Mesodermal cell (in vitro differentiated cells): ENCODE data around the gene CNOT4.

Experiments used
- H3K27ac ChIP-seq: 2 replicates; pipeline ENCODE4 v1.7.0; 2013; ENCODE audit warnings: mild to moderate bottlenecking, low read depth, low read length, moderate library complexity; ENCODE audit not compliant: severe bottlenecking
- H3K36me3 ChIP-seq: 2 replicates; pipeline ENCODE4 v1.7.1; 2013; ENCODE audit warnings: mild to moderate bottlenecking, low read length, moderate library complexity; ENCODE audit not compliant: control insufficient read depth, insufficient read depth
- H3K4me1 ChIP-seq: one replicate; pipeline ENCODE4 v1.7.1; 2013; ENCODE audit warnings: mild to moderate bottlenecking, low read length; ENCODE audit not compliant: insufficient read depth, control insufficient read depth, poor library complexity, severe bottlenecking
- H3K4me3 ChIP-seq: 2 replicates; pipeline ENCODE4 v1.7.0; 2013; ENCODE audit warnings: low read length, control low read depth, mild to moderate bottlenecking; ENCODE audit not compliant: insufficient read depth, poor library complexity, severe bottlenecking; ENCODE audit errors: extremely low read depth
- H3K9me3 ChIP-seq: 2 replicates; pipeline ENCODE4 v1.7.1; 2013; ENCODE audit warnings: mild to moderate bottlenecking, low read length, moderate library complexity; ENCODE audit not compliant: control insufficient read depth
- WGBS, 2 experiments: methylation state at CpG; one replicate each; pipeline ENCODE4 v1.1.5; 2013; ENCODE audit warnings: missing lambda C conversion rate in 2 of 2; ENCODE audit not compliant: insufficient coverage in 2 of 2; 5-methylcytosine and 5-hydroxymethylcytosine counted together

CNOT4 gene

GRCh38 chr7:135425036-135425435, 84.9 kb downstream of the CNOT4 start:
- Histone ChIP-seq H3K4me1 (no peaks in the 10 kb centered on the region), H3K36me3 (no peaks in the 10 kb centered on the region), H3K27ac (no peak overlapping the region), H3K9me3 (no peaks in the 10 kb centered on the region), H3K4me3 (no peak overlapping the region)
- no CpG with 5 or more reads among the region's 2 CpGs for WGBS, 2 experiments

- no peak overlapping the region for H3K27ac ChIP-seq
- 90 to 100% methylated on average over 3 to 4 of the region's 4 CpGs for WGBS, 2 experiments
- H3K9me3 ChIP-seq, result no peaks in the 10 kb centered on the region
- H3K4me1 ChIP-seq, result no peaks in the 10 kb centered on the region
- H3K4me3 ChIP-seq, result no peak overlapping the region
- H3K36me3 ChIP-seq, result no peaks in the 10 kb centered on the region
Measured at GRCh38 chr7:135420786-135421185, 89.1 kb downstream of the CNOT4 start.

- Histone ChIP-seq H3K4me3 (no peak overlapping the region), H3K36me3 (no peaks in the 10 kb centered on the region), H3K27ac (no peak overlapping the region), H3K9me3 (no peaks in the 10 kb centered on the region), H3K4me1 (no peaks in the 10 kb centered on the region)
- 85 to 100% methylated on average over 2 of the region's 3 CpGs for WGBS, 2 experiments
Measured at GRCh38 chr7:135416431-135416830, 93.5 kb downstream of the CNOT4 start.

- H3K9me3 ChIP-seq, result no peaks in the 10 kb centered on the region
- H3K4me1 ChIP-seq, result no peaks in the 10 kb centered on the region
- H3K27ac ChIP-seq, result no peak overlapping the region
- WGBS, 2 experiments, result 80 to 83% methylated on average over 1 of the region's 2 CpGs
- peaks cover 4% of the 10 kb centered on the region for H3K36me3 ChIP-seq
- H3K4me3 ChIP-seq, result no peak overlapping the region
Measured at GRCh38 chr7:135414850-135415439, 95.0 kb downstream of the CNOT4 start.

- Histone ChIP-seq H3K9me3 (no peaks in the 10 kb centered on the region), H3K27ac (no peak overlapping the region), H3K36me3 (peaks cover 4% of the 10 kb centered on the region), H3K4me1 (no peaks in the 10 kb centered on the region), H3K4me3 (no peak overlapping the region)
- 86 to 96% methylated on average over 1 to 3 of the region's 3 CpGs for WGBS, 2 experiments
Measured at GRCh38 chr7:135414208-135414607, 95.7 kb downstream of the CNOT4 start.

- no peaks in the 10 kb centered on the region for H3K9me3 ChIP-seq
- no peak overlapping the region for H3K4me3 ChIP-seq
- no peak overlapping the region for H3K27ac ChIP-seq
- H3K4me1 ChIP-seq, result no peaks in the 10 kb centered on the region
- peaks cover 4% of the 10 kb centered on the region for H3K36me3 ChIP-seq
Measured at GRCh38 chr7:135411098-135411497, 98.8 kb downstream of the CNOT4 start.

- Histone ChIP-seq H3K9me3 (no peaks in the 10 kb centered on the region), H3K4me3 (no peak overlapping the region), H3K4me1 (no peaks in the 10 kb centered on the region), H3K27ac (no peak overlapping the region), H3K36me3 (peaks cover 4% of the 10 kb centered on the region)
- WGBS, 2 experiments, result 100% methylated on average over 1 of the region's 3 CpGs
Measured at GRCh38 chr7:135410543-135410942, 99.4 kb downstream of the CNOT4 start.

GRCh38 chr7:135409845-135410542, 99.9 kb downstream of the CNOT4 start:
- Histone ChIP-seq H3K4me3 (no peak overlapping the region), H3K4me1 (no peaks in the 10 kb centered on the region), H3K27ac (no peak overlapping the region), H3K36me3 (peaks cover 4% of the 10 kb centered on the region), H3K9me3 (no peaks in the 10 kb centered on the region)
- WGBS, 2 experiments, result 100% methylated on average over 2 of the region's 2 CpGs

GRCh38 chr7:135407884-135408283, 102.0 kb downstream of the CNOT4 start:
- no peak overlapping the region for H3K27ac ChIP-seq

GRCh38 chr7:135406918-135407317, 103.0 kb downstream of the CNOT4 start:
- H3K27ac ChIP-seq, result no peak overlapping the region
- 81 to 100% methylated on average over 2 to 3 of the region's 3 CpGs for WGBS, 2 experiments
- H3K36me3 ChIP-seq, result peaks cover 4% of the 10 kb centered on the region
- H3K4me3 ChIP-seq, result no peak overlapping the region
- H3K9me3 ChIP-seq, result no peaks in the 10 kb centered on the region
- no peaks in the 10 kb centered on the region for H3K4me1 ChIP-seq

More at GRCh38 chr7:135407884-135408283, 102.0 kb downstream of the CNOT4 start:
- no peaks in the 10 kb centered on the region for H3K9me3 ChIP-seq
- no peak overlapping the region for H3K4me3 ChIP-seq
- peaks cover 4% of the 10 kb centered on the region for H3K36me3 ChIP-seq
- no peaks in the 10 kb centered on the region for H3K4me1 ChIP-seq

- H3K36me3 ChIP-seq, result peaks cover 4% of the 10 kb centered on the region
- no peaks in the 10 kb centered on the region for H3K9me3 ChIP-seq
- no peaks in the 10 kb centered on the region for H3K4me1 ChIP-seq
- H3K27ac ChIP-seq, result no peak overlapping the region
- no peak overlapping the region for H3K4me3 ChIP-seq
- WGBS, 2 experiments, result 100% methylated on average over 1 of the region's 2 CpGs; no CpG with 5 or more reads in 1 of the 2 experiments
Measured at GRCh38 chr7:135405969-135406368, 103.9 kb downstream of the CNOT4 start.
